ENCODE data around the gene NEMP1. TPM values are rescaled to one million over a fixed set of nuclear protein-coding genes. Genes with fewer than 3 reads are reported as not detected.

Gene NEMP1
- total and polyA plus RNA-seq, 4 donors = 0.75 to 10.0 (median 6.7) TPM

GRCh38 chr12:57093415-57094207 lies 15.0 kb upstream of the NEMP1 start:
- WGBS, 2 donors = 24 to 30% methylated on average over 22 to 24 of the region's 24 CpGs
- ATAC-seq (ENCODE audit: low FRiP score) (peak; percentile 78), DNase-seq (peak; percentile 89 to 95)
- Histone ChIP-seq H3K9me3 (ENCODE audit: control insufficient read depth, low read length) (no peaks in the 10 kb centered on the region), H3K4me3 (ENCODE audit: low read length in 2 of 2) (no peak overlapping the region), H3K4me1 (ENCODE audit: control insufficient read depth in 1 of 2, insufficient read depth in 2 of 2, low read length in 2 of 2) (peaks cover 0 to 6% of the 10 kb centered on the region in 2 donors), H3K27me3 (ENCODE audit: control insufficient read depth in 1 of 2, insufficient read depth in 2 of 2, low read length in 1 of 2) (no peaks in the 10 kb centered on the region), H3K36me3 (ENCODE audit: control insufficient read depth in 1 of 2, insufficient read depth in 2 of 2, low read length in 1 of 2) (no peaks in the 10 kb centered on the region), H3K27ac (ENCODE audit: low read depth in 1 of 2, low read length in 2 of 2) (peak overlapping the region; percentile 18 to 60)
- intact Hi-C loops (cut with DNase I) = loop anchor here in 1 of 2 donors (2.0 kb wide), 1 partner anchor 17 kb away; the partner anchor contains the start of gene STAT6

- Histone ChIP-seq H3K36me3 (ENCODE audit: control insufficient read depth in 1 of 2, insufficient read depth in 2 of 2, low read length in 1 of 2) (no peaks in the 10 kb centered on the region), H3K4me1 (ENCODE audit: control insufficient read depth in 1 of 2, insufficient read depth in 2 of 2, low read length in 2 of 2) (peaks cover 0 to 6% of the 10 kb centered on the region in 2 donors), H3K4me3 (ENCODE audit: low read length in 2 of 2) (no peak overlapping the region), H3K27me3 (ENCODE audit: control insufficient read depth in 1 of 2, insufficient read depth in 2 of 2, low read length in 1 of 2) (no peaks in the 10 kb centered on the region), H3K9me3 (ENCODE audit: control insufficient read depth, low read length) (no peaks in the 10 kb centered on the region), H3K27ac (ENCODE audit: low read depth in 1 of 2, low read length in 2 of 2) (peak overlapping the region in 1 of 2 donors; percentile 60)
- intact Hi-C loops (cut with DNase I) = no loop called here
- 59 to 64% methylated on average over 4 of the region's 4 CpGs for WGBS, 2 donors
- ATAC-seq (ENCODE audit: low FRiP score) (no peak), DNase-seq (peak in 1 of 2 donors; percentile 57)
Measured at GRCh38 chr12:57092876-57093414, 14.4 kb upstream of the NEMP1 start.

- intact Hi-C loops (cut with DNase I) = no loop called here
- Histone ChIP-seq H3K4me1 (ENCODE audit: control insufficient read depth in 1 of 2, insufficient read depth in 2 of 2, low read length in 2 of 2) (peaks cover 0 to 6% of the 10 kb centered on the region in 2 donors), H3K9me3 (ENCODE audit: control insufficient read depth, low read length) (no peaks in the 10 kb centered on the region), H3K4me3 (ENCODE audit: low read length in 2 of 2) (no peak overlapping the region), H3K36me3 (ENCODE audit: control insufficient read depth in 1 of 2, insufficient read depth in 2 of 2, low read length in 1 of 2) (no peaks in the 10 kb centered on the region), H3K27me3 (ENCODE audit: control insufficient read depth in 1 of 2, insufficient read depth in 2 of 2, low read length in 1 of 2) (no peaks in the 10 kb centered on the region), H3K27ac (ENCODE audit: low read depth in 1 of 2, low read length in 2 of 2) (no peak overlapping the region)
- peak in 1 of 2 donors; percentile 32 for DNase-seq
- WGBS, 2 donors = 35 to 51% methylated on average over 4 to 5 of the region's 5 CpGs
- no peak for ATAC-seq (ENCODE audit: low FRiP score)
Measured at GRCh38 chr12:57092529-57092862, 13.9 kb upstream of the NEMP1 start.

GRCh38 chr12:57091638-57092528 lies 13.3 kb upstream of the NEMP1 start:
- Histone ChIP-seq H3K27ac (ENCODE audit: low read depth in 1 of 2, low read length in 2 of 2) (no peak overlapping the region), H3K9me3 (ENCODE audit: control insufficient read depth, low read length) (no peaks in the 10 kb centered on the region), H3K27me3 (ENCODE audit: control insufficient read depth in 1 of 2, insufficient read depth in 2 of 2, low read length in 1 of 2) (no peaks in the 10 kb centered on the region), H3K36me3 (ENCODE audit: control insufficient read depth in 1 of 2, insufficient read depth in 2 of 2, low read length in 1 of 2) (no peaks in the 10 kb centered on the region), H3K4me1 (ENCODE audit: control insufficient read depth in 1 of 2, insufficient read depth in 2 of 2, low read length in 2 of 2) (peaks cover 0 to 6% of the 10 kb centered on the region in 2 donors), H3K4me3 (ENCODE audit: low read length in 2 of 2) (no peak overlapping the region)
- no peak for ATAC-seq (ENCODE audit: low FRiP score)
- intact Hi-C loops (cut with DNase I) = loop anchor here (2.0 kb wide), 2 partner anchors 17 to 19 kb away; partner anchors contain the start of gene STAT6 (in 1 of the 2)
- peak in 1 of 2 donors; percentile 70 for DNase-seq
- WGBS, 2 donors = 63 to 64% methylated on average over 24 to 25 of the region's 25 CpGs

GRCh38 chr12:57090924-57091637 lies 12.5 kb upstream of the NEMP1 start:
- DNase-seq (peak; percentile 74 to 83), ATAC-seq (ENCODE audit: low FRiP score) (no peak)
- peaks cover 0 to 6% of the 10 kb centered on the region in 2 donors for H3K4me1 ChIP-seq (ENCODE audit: control insufficient read depth in 1 of 2, insufficient read depth in 2 of 2, low read length in 2 of 2)
- WGBS, 2 donors = 26% methylated on average over 22 of the region's 22 CpGs
- peak overlapping the region in 1 of 2 donors; percentile 92 for H3K4me3 ChIP-seq (ENCODE audit: low read length in 2 of 2)
- no peaks in the 10 kb centered on the region for H3K27me3 ChIP-seq (ENCODE audit: control insufficient read depth in 1 of 2, insufficient read depth in 2 of 2, low read length in 1 of 2)
- no peak overlapping the region for H3K27ac ChIP-seq (ENCODE audit: low read depth in 1 of 2, low read length in 2 of 2)
- intact Hi-C loops (cut with DNase I) = loop anchor here (2.0 kb wide), 2 partner anchors 16 to 20 kb away; partner anchors contain the start of gene STAT6 (in 1 of the 2)
- no peaks in the 10 kb centered on the region for H3K9me3 ChIP-seq (ENCODE audit: control insufficient read depth, low read length)
- H3K36me3 ChIP-seq (ENCODE audit: control insufficient read depth in 1 of 2, insufficient read depth in 2 of 2, low read length in 1 of 2) = no peaks in the 10 kb centered on the region

- no peaks in the 10 kb centered on the region for H3K27me3 ChIP-seq (ENCODE audit: control insufficient read depth in 1 of 2, insufficient read depth in 2 of 2, low read length in 1 of 2)
- H3K27ac ChIP-seq (ENCODE audit: low read depth in 1 of 2, low read length in 2 of 2) = peak overlapping the region in 1 of 2 donors; percentile 49
- peak overlapping the region in 1 of 2 donors; percentile 92 for H3K4me3 ChIP-seq (ENCODE audit: low read length in 2 of 2)
- peaks cover 0 to 6% of the 10 kb centered on the region in 2 donors for H3K4me1 ChIP-seq (ENCODE audit: control insufficient read depth in 1 of 2, insufficient read depth in 2 of 2, low read length in 2 of 2)
- H3K36me3 ChIP-seq (ENCODE audit: control insufficient read depth in 1 of 2, insufficient read depth in 2 of 2, low read length in 1 of 2) = no peaks in the 10 kb centered on the region
- intact Hi-C loops (cut with DNase I) = loop anchor here (2.0 kb wide), 2 partner anchors 16 to 20 kb away; partner anchors contain the start of gene STAT6 (in 1 of the 2)
- DNase-seq (peak in 1 of 2 donors; percentile 57), ATAC-seq (ENCODE audit: low FRiP score) (no peak)
- 7 to 13% methylated on average over 6 of the region's 6 CpGs for WGBS, 2 donors
- H3K9me3 ChIP-seq (ENCODE audit: control insufficient read depth, low read length) = no peaks in the 10 kb centered on the region
Measured at GRCh38 chr12:57090490-57090889, 11.9 kb upstream of the NEMP1 start.

- H3K9me3 ChIP-seq (ENCODE audit: control insufficient read depth, low read length) = no peaks in the 10 kb centered on the region
- no peaks in the 10 kb centered on the region for H3K27me3 ChIP-seq (ENCODE audit: control insufficient read depth in 1 of 2, insufficient read depth in 2 of 2, low read length in 1 of 2)
- intact Hi-C loops (cut with DNase I) = loop anchor here (1.0 to 5.0 kb wide), 4 partner anchors 15 to 402 kb away; partner anchors contain the start of genes STAT6 (in 2 of the 2) and PTGES3 (in 1 of the 2)
- H3K27ac ChIP-seq (ENCODE audit: low read depth in 1 of 2, low read length in 2 of 2) = peak overlapping the region; percentile 8 to 79
- peak; percentile 24 for ATAC-seq (ENCODE audit: low FRiP score)
- WGBS, 2 donors = 0 to 1% methylated on average over 43 to 45 of the region's 45 CpGs
- H3K36me3 ChIP-seq (ENCODE audit: control insufficient read depth in 1 of 2, insufficient read depth in 2 of 2, low read length in 1 of 2) = no peaks in the 10 kb centered on the region
- peak overlapping the region; percentile 73 to 92 for H3K4me3 ChIP-seq (ENCODE audit: low read length in 2 of 2)
- DNase-seq = peak; percentile 91
- H3K4me1 ChIP-seq (ENCODE audit: control insufficient read depth in 1 of 2, insufficient read depth in 2 of 2, low read length in 2 of 2) = peaks cover 0 to 6% of the 10 kb centered on the region in 2 donors
Measured at GRCh38 chr12:57089271-57090245, 11.0 kb upstream of the NEMP1 start.

Measured in aorta (tissue), 5 donors.